Activated B cell treated with CpG ODN at 0.5 μM for 24 hours (primary cell): ENCODE data around the gene TLE3. TPM values are rescaled to one million over a fixed set of nuclear protein-coding genes. Genes with fewer than 3 reads are reported as not detected.

Source experiments
- ATAC-seq: fragments of 200-7000 bp; cut with Tn5 transposase; one replicate; pipeline ENCODE4 v1.10.0; 2021; ENCODE audit warnings: low read depth, mild to moderate bottlenecking, moderate library complexity
- CTCF ChIA-PET: fragments of 350-600 bp; sonication (Branson Sonifier 250); formaldehyde crosslinking; loops from one replicate; lab custom pipeline; 2021; ENCODE audit warnings: antibody characterized with exemption; lab: Charles Lee
- POLR2A ChIA-PET: fragments of 350-600 bp; sonication (Branson Sonifier 250); formaldehyde crosslinking; loops from one replicate; lab custom pipeline; 2021; ENCODE audit warnings: antibody characterized with exemption; lab: Charles Lee
- DNase-seq: peaks from one replicate; pipeline ENCODE4 v3.0.0; 2022
- H3K27ac Mint-ChIP-seq: one replicate; pipeline ENCODE4 v1.8.0; 2020; ENCODE audit warnings: mixed read lengths
- H3K27me3 Mint-ChIP-seq: one replicate; pipeline ENCODE4 v1.8.0; 2021; ENCODE audit warnings: mixed read lengths
- H3K36me3 Mint-ChIP-seq: one replicate; pipeline ENCODE4 v1.8.0; 2021; ENCODE audit warnings: low read depth, mixed read lengths
- H3K4me1 Mint-ChIP-seq: one replicate; pipeline ENCODE4 v1.8.0; 2021; ENCODE audit warnings: mixed read lengths
- H3K4me3 Mint-ChIP-seq: one replicate; pipeline ENCODE4 v1.8.0; 2020; ENCODE audit warnings: mild to moderate bottlenecking, mixed read lengths
- H3K9me3 Mint-ChIP-seq: one replicate; pipeline ENCODE4 v1.8.0; 2020; ENCODE audit warnings: mixed read lengths
- CTCF ChIP-seq: fragments of 200-600 bp; IDR thresholded peaks from one replicate; pipeline ENCODE4 v1.8.0; 2022; ENCODE audit warnings: antibody characterized with exemption, mild to moderate bottlenecking
- intact Hi-C: fragments of 100-400 bp; cut with micrococcal nuclease; formaldehyde crosslinking; loops from one replicate; pipeline ENCODE4 v1.15.1; 2024
- total RNA-seq: library from RNA; stranded (reverse); gene quantifications from 2 replicates; pipeline ENCODE4 v1.2.3, GENCODE V29; 2022

TLE3 gene
- total RNA-seq, 1 donor from 2014 or later: 110 TPM

DNA sequence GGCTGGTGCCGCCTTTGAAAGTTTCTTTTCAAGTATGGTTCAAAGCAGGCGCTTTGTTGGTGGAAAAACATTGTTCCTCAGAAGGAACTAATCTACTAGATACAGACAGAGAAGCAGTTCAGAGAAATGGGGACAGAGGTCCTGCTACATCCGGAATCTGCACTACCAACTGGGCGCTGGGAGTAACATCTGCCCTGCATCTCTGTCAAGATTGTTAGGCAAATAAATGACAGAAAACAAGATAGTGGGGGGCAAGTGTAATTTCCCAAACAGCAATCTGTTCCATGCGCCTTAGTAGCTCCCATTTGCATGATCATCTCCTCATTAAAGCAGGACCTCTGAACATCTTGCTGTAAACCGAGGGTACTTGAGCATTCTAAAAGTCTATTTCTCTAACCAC, 17.4 kb downstream of the TLE3 start:
- Mint-ChIP-seq H3K27ac (no peak overlapping the region), H3K36me3 (peaks cover 95% of the 10 kb centered on the region), H3K9me3 (no peaks in the 10 kb centered on the region), H3K4me1 (peaks cover 53% of the 10 kb centered on the region), H3K4me3 (no peak overlapping the region), H3K27me3 (no peaks in the 10 kb centered on the region)
- CTCF ChIA-PET: no interaction called here
- DNase-seq: no peak
- intact Hi-C loops: no loop called here
- no peak for TF ChIP-seq CTCF
- POLR2A ChIA-PET: interaction anchor here (1.0 kb wide), 1 partner anchor 18 kb away, joined by 3 read pairs; the partner anchor contains the start of gene TLE3
- no peak for ATAC-seq

DNA sequence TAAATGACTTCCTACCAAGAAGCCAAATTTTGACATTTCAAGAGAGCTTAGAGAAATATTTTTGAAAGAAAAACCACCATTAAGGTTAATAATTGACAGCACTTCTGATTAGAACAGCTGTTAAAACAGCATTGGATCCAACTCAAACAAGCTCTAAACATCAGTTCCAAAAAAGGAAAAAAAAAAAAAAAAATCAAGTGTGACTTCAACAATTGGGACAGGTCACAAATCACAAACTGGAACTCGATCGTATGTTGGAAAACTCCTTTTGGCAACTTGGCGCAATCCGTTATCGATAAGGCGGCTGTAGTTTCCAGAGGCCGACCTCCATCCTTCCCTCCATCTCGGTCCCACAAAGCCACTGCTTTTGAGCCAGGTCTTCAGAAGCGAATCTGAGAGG, 17.8 kb downstream of the TLE3 start:
- Mint-ChIP-seq H3K4me3 (no peak overlapping the region), H3K27ac (no peak overlapping the region), H3K36me3 (peaks cover 95% of the 10 kb centered on the region), H3K4me1 (peaks cover 48% of the 10 kb centered on the region), H3K27me3 (no peaks in the 10 kb centered on the region), H3K9me3 (no peaks in the 10 kb centered on the region)
- ATAC-seq (no peak), DNase-seq (no peak)
- ChIA-PET CTCF (no interaction called here), POLR2A (interaction anchor here (0.6 to 0.7 kb wide), 2 partner anchors 65 to 401 kb away, joined by 3 to 5 read pairs; no protein-coding TSS in a partner anchor)
- intact Hi-C loops: no loop called here
- no peak for TF ChIP-seq CTCF

DNA sequence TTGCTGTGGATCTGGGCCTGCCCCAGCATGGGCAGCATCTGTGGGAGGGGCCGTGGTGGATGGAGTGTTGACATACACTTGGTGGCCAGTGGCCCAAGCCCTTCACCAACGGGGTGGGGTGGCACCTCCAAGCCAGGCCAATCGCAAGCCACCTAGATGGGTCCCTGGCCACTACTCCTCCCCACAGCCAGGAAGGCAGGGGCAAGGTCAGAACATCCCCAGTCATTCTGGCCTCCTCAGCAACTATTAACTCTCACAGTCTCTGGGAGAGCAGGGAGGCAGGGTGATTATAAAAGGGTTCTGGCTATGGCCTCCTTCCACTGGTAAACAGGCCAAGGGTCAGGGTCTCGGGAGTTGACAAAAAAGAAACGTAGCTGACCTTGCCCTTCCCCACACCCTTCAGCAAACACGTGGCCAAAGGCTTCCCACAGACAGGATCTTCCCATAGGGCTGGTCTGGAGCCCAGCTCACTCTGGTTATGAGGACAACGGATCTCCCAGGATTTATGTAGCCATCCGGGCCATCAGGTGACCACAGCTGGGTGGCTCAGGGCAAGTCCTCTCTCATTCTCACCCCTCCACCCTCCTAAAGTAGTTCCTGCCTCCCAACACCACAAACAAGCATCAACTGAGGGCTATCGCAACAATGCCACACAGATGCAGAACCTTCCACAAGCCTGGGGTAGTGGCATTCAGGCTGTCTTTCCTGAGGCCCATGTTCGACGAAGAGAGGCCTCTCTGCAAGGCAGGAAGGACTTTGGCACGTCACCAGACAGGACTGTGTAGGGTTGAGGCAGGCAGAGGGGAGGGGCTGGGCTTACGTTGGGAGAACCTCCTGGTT, 18.9 kb downstream of the TLE3 start:
- Mint-ChIP-seq H3K9me3 (no peaks in the 10 kb centered on the region), H3K36me3 (peaks cover 95% of the 10 kb centered on the region)
- POLR2A ChIA-PET: no interaction called here

DNA sequence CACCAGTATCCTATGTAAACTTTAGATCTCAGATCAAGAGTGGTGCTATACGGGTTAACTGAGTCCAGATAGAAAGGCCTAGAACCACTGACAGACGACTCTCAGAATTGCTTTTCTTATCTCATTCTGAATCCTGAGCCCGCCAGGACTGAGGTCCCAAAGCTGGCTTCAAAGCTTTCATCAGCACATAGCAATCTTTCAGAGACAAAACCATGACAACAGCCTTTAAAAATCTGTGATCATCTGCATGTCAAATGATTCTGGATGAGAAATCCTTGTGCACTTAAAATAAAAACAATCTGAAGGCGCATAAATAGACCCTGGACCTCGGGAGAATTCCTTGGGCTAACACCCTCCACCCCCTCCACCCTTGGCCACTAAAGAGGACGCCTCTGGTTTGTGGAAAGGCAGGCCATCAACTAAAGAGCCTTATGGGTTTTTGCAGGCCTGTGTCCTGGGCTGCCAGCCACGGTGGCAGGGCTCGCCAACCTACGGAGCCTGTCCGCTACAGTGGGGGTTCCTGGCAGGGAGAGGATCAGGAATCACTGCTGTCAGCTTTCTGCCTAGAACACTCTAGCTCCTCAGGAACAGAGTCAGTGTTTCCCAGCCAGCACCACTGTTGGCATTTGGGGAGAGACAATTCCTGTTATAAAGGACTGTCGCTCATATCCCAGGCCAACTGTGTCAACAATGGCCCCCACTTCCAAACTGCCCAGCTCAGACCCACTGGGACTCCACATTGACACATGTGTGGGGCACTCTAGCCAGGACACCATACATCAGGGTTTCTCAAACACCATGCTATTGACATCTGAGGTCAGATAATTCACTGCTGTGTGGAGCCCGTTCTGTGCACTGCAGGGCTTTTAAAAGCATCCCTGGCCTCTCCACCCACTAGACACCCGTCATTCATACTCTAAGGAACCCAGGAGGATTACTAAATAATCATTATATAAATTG, 20.2 kb downstream of the TLE3 start:
- TF ChIP-seq CTCF: no peak
- H3K27me3 Mint-ChIP-seq: no peaks in the 10 kb centered on the region
- DNase-seq (no peak), ATAC-seq (no peak)
- POLR2A ChIA-PET: no interaction called here
- peaks cover 45% of the 10 kb centered on the region for H3K4me1 Mint-ChIP-seq
- H3K4me3 Mint-ChIP-seq: no peak overlapping the region
- CTCF ChIA-PET: interaction anchor here (1.1 kb wide), 1 partner anchor 411 kb away, joined by 3 read pairs; no protein-coding TSS in a partner anchor
- no peak overlapping the region for H3K27ac Mint-ChIP-seq
- intact Hi-C loops: no loop called here
- no peaks in the 10 kb centered on the region for H3K9me3 Mint-ChIP-seq
- H3K36me3 Mint-ChIP-seq: peaks cover 96% of the 10 kb centered on the region

More for the DNA sequence above, 18.9 kb downstream of the TLE3 start:
- no peak for ATAC-seq
- no peak for DNase-seq
- H3K4me1 Mint-ChIP-seq: peaks cover 43% of the 10 kb centered on the region
- CTCF ChIA-PET: interaction anchor here (1.1 kb wide), 1 partner anchor 409 kb away, joined by 3 read pairs; no protein-coding TSS in a partner anchor
- H3K27me3 Mint-ChIP-seq: no peaks in the 10 kb centered on the region
- H3K27ac Mint-ChIP-seq: peak overlapping the region; percentile 50
- intact Hi-C loops: no loop called here
- no peak overlapping the region for H3K4me3 Mint-ChIP-seq
- TF ChIP-seq CTCF: no peak
